Peyer's patch (tissue), 4 donors: ENCODE data around the gene TRIM4.

ENCODE experiments used
- POLR2A ChIP-seq, 2 donors: fragments of 450-650 bp; IDR thresholded peaks; one replicate each; pipeline ENCODE4 v1.5.1; 2017; ENCODE audit warnings: antibody characterized with exemption in 2 of 2, mild to moderate bottlenecking in 2 of 2, moderate library complexity in 2 of 2
- TF ChIP-seq, protein P1 (sequence below), 6 experiments: fragments of 450-650 bp in 4 of 6; fragments of 200-600 bp in 2 of 6; sonication (generic) in 1 of 6; IDR thresholded peaks; one replicate each; pipeline ENCODE4 v1.5.1; 2017 to 2019; ENCODE audit warnings: antibody characterized with exemption in 6 of 6, mild to moderate bottlenecking in 3 of 6, moderate library complexity in 1 of 6

DNA sequence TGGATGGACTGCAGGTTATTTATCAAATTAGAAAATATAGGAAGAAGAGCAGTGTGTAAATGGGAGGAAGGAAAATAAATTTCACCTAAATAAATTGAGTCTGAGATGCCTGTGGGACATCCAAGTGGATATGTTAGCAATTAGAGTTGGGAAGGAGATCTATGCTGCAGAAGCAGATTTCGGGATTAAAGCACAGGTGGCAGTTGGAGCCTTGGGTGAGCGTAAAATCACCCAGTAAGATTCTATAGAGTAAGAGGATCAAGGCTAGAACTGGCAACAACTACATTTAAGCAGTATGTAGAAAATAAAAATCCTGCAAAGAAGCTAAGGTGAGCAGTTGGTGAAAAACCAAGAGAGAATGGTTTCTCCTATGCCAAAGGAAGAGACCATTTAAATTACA is 8.4 kb downstream of the TRIM4 start:
- TF ChIP-seq, protein P1, sequence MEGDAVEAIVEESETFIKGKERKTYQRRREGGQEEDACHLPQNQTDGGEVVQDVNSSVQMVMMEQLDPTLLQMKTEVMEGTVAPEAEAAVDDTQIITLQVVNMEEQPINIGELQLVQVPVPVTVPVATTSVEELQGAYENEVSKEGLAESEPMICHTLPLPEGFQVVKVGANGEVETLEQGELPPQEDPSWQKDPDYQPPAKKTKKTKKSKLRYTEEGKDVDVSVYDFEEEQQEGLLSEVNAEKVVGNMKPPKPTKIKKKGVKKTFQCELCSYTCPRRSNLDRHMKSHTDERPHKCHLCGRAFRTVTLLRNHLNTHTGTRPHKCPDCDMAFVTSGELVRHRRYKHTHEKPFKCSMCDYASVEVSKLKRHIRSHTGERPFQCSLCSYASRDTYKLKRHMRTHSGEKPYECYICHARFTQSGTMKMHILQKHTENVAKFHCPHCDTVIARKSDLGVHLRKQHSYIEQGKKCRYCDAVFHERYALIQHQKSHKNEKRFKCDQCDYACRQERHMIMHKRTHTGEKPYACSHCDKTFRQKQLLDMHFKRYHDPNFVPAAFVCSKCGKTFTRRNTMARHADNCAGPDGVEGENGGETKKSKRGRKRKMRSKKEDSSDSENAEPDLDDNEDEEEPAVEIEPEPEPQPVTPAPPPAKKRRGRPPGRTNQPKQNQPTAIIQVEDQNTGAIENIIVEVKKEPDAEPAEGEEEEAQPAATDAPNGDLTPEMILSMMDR (IDR thresholded peaks at IDR 0.05): no peak
- no peak for TF ChIP-seq POLR2A (IDR thresholded peaks at IDR 0.05)
